GM23338 (cell line): ENCODE measurements around the gene PCBP3.

Experiments used
- CREB1 ChIP-seq: fragments of 250-450 bp; sonication (Bioruptor Pico); IDR thresholded peaks from 2 replicates; pipeline ENCODE4 v1.5.0; 2020; ENCODE audit warnings: low read depth, mild to moderate bottlenecking, moderate library complexity
- CTCF ChIP-seq, 2 experiments: fragments of 200-600 bp in 1 of 2; sonication (generic) in 1 of 2; conservative IDR thresholded peaks; 2 replicates each; pipeline versions ENCODE4 v1.5.1 to v1.6.1; 2016 to 2017; ENCODE audit warnings: antibody characterized with exemption in 2 of 2, low read depth in 2 of 2, mild to moderate bottlenecking in 2 of 2, moderate library complexity in 1 of 2
- EZH2 ChIP-seq: fragments of 200-600 bp; sonication (generic); IDR thresholded peaks from one replicate; pipeline ENCODE4 v1.8.0; 2017; ENCODE audit warnings: antibody characterized with exemption, mild to moderate bottlenecking, low read depth; ENCODE audit not compliant: unreplicated experiment
- EZH2phosphoT487 ChIP-seq: fragments of 200-600 bp; sonication (generic); IDR thresholded peaks from one replicate; pipeline ENCODE4 v1.8.1; 2018; ENCODE audit warnings: antibody characterized with exemption; ENCODE audit not compliant: unreplicated experiment

- TF ChIP-seq CTCF (conservative IDR thresholded peaks at IDR 0.05; ENCODE audit: low read depth in 2 of 2) (no peak), EZH2phosphoT487 (no peak), EZH2 (no peak), CREB1 (CRISPR knock-in tag) (no peak)
Measured at GRCh38 chr21:45980271-45980670, 336.7 kb downstream of the PCBP3 start.
